HG03095 (cell line): Measurements from ENCODE around the gene CLSTN2.

Experiments
- ATAC-seq: cut with Tn5 transposase; IDR thresholded peaks from one replicate; pipeline ENCODE4 v1.9.1; 2021; ENCODE audit warnings: moderate library complexity; ENCODE audit not compliant: unreplicated experiment

CLSTN2 gene

DNA sequence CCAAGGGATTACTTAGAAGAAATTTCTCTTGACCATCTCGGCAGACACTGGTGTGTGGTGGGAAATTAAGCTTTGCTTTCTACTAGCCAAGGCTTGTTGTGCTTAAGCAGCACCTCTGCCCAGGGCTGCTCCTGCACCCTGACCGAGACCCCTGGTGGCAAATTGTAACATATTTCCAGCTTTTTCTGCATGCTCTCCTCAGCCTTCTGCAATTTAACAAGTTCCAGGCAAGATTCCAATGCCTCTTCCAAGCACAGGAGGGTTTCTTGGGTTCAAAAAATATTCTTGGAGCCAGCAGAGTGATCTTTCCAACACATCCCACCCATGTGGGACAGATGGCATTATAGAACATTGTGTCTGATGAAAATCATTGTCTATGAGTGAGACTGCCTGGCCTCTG lies 210.5 kb downstream of the CLSTN2 start:
- no peak for ATAC-seq

DNA sequence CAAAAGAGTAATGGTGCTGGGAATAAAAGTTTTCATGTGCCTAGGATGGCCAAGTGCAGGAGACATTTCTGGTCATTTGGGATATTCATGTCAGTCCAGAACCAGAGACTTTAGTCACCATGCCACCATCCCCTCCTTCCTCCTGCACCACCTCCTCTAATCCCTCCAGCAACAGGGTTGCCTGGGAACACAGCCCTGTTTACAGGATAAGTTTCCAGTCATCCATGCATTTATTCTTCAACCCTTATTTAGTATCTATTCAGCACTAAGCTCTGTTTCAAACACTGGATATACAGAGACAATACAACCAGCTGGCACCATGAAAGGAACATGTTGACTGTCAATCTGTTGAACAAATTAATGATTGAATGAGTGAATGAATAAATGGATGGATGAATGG lies 211.7 kb downstream of the CLSTN2 start:
- no peak for ATAC-seq

DNA sequence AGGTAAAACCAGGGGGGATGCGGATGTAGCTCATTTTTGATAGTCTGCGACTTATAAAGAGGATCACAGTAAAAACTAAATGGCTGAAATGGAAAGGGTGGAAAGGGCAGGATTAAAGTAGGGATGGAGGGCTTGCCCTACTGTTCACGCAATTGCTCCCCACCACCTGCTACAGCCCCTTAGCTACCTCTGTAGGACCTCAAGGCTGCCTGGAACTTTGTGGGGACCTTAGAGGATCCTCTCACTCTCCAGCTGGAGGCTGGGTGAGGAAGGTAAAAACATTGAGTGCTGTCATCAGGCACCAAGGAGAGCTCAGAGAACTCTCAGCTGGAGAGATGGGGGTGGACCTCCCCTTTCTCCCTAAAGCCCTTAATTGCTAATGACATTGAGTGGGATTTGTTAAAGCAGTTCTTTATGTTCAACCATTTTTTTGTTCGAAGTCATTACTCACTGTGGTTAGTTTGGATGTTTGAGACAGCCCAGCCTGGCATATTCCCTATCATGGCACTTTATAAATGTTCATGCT lies 213.0 kb downstream of the CLSTN2 start:
- ATAC-seq, result no peak

DNA sequence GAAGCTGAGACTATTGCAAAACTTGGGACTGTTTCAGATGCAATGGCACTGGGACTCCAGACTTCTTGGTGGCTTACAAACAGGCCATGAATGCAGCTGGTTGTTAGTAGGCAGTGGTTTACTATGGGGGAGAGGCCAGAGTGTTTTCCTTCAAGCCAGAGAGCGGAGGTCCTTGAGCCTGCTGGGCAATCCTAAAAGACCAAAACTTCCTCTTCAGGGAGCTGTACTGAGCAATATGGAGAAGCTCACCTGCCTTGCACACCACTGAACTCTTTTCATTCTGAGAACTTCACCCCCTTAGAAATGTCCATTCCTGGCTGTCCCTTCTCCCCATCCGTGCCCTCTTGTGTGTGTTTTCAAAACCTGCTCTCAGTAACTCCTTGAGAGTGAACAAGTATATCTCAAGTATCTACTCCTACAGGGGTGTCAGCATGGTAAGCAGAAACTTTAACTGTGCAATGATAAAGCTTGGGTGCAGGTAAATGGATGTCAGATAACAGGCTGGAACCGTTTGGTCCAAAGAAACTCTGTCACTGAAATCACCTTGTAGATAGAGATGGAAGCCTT lies 213.9 kb downstream of the CLSTN2 start:
- no peak for ATAC-seq

DNA sequence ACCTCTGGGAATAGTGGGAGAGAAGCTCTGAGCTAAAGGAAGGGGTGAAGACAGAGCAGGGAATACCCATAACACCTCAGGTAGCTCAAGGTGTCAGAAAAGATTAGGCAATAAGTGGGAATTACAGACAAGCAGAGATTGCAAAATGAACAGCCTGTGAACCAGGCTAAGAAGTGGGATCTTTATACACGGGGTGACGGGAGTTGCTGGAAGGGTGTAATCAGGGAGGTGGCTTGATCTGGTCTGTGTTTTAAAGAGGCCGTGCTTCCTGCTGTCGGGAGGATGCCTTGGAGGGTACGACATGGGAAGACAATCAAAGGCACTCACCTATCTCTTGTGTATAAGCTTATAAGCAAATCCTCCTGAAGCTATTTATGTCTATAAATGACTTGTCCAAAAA lies 216.3 kb downstream of the CLSTN2 start:
- ATAC-seq, result no peak

DNA sequence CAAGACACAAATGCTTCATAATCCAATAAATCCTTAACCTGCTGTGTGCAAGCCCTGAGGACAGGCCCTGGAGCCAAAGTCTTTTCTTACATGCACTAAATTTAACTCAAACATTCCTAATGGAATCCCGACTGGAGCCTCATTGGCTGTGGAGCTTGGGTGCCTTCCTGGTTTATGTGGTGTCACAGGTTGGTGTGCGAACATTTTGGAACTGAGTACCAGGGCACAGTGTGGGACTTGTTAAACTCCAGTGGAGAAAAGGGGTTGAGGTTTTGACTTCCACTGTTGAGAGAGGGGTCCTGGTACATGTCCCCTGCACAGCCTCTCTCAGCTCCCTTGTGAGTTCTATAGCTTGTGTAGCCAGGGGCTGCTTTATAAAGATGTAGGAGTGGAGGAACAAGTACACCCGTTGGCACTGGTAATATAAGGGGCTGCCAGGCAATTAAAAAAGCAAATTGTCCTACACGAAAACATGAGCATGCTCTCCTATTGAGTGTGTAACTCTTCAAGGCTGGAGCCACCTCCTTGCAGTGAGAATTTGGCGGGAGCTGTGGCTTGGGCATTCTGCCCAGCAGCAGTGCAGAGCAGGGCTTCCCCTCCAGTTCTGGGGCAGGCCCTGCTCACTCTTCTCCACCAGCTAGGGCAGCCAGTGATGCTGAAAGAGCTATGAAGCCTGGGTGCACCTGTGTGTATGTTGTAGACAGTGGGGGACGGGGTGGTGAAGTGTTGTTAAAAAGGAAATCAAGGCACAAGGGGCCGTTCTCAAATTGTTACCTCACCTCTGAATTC lies 218.1 kb downstream of the CLSTN2 start:
- ATAC-seq, result no peak

DNA sequence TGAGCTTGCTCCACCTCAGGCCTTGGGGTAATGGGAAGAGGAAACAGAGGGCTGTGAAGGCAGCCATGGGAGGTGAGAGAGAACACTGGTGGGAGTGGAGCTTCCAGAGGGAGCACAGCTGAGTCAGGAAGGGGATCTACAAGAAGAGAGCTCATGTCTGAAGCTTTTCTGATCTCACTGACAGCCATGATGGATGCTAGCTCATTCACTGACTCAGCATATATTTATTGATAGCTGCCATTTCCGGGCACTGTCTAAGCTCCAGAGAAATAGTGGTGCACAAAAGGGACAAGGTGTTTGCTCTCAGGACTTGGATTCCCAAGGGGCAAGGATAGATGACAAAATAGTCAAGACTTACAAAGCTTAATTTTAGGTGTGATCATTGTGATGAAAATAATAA lies 218.8 kb downstream of the CLSTN2 start:
- no peak for ATAC-seq

DNA sequence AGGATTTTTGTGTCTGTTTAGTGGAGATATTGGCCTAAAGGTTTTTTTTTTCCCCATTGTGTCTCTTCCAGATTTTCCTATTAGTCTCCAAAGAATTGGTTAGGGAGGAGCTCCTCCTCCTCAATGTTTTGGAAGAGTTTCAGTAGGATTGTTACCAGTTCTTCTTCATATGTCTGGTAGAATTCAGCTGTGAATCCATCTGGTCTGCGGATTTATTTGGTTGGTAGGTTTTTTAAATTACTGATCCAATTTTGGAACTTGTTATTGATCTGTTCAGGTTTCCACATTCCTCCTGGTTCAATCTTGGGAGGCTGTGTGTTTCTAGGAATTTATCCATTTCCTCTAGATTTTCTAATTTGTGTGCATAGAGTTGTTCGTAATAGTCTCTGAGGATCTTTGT lies 222.2 kb downstream of the CLSTN2 start:
- no peak for ATAC-seq

DNA sequence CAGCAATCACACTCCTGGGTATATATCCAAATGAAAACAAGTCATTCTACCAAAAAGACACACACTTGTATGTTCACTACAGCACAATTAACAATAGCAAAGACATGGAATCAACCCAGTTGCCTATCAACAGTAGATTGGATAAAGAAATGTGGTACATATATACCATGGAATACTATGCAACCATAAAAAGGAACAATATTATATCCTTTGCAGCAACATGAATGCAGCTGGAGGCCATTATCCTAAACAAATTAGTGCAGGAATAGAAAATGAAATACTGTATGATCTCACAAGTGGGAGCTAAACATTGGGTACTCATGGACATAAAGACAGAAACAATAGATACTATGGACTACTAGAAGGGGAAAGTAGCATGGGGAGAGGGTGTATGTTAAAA lies 224.7 kb downstream of the CLSTN2 start:
- ATAC-seq, result no peak

DNA sequence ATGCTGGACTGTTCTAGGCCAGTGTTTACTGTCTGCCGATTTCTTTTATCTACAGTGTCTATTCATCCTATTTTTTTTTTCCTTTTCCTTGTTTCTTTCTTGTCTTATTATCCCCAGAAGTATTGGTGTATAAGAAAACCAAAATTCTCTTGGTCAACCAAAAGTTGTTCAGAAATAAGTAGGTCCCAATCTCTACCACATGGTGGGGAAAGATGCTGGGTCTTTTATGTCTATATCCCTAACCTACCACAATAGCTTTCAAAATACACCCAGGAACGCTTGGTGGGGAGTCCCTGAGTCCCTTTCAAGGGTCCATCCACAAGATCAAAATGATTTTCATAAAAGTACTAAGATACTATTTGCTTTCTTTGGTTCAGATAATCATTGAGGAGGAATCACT lies 225.6 kb downstream of the CLSTN2 start:
- ATAC-seq, result no peak

DNA sequence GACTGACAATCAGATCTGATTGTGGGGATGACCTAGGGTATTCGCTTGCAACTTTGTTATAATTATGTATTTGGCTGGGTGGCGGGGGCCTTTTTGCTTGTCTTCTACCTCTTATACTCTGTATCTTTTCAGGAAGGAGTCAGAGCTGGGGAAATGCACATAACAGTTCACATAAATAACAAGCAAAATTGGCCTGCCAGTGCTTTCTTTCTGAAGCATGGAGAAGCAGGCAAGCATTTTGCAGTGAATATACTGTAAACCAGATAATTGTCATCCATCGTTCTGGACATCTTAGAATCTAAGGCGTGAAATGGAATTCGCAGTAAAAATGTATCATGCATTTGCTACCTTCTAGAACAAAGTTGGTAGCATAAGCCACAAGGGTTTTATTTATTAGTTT lies 227.6 kb downstream of the CLSTN2 start:
- ATAC-seq, result no peak

DNA sequence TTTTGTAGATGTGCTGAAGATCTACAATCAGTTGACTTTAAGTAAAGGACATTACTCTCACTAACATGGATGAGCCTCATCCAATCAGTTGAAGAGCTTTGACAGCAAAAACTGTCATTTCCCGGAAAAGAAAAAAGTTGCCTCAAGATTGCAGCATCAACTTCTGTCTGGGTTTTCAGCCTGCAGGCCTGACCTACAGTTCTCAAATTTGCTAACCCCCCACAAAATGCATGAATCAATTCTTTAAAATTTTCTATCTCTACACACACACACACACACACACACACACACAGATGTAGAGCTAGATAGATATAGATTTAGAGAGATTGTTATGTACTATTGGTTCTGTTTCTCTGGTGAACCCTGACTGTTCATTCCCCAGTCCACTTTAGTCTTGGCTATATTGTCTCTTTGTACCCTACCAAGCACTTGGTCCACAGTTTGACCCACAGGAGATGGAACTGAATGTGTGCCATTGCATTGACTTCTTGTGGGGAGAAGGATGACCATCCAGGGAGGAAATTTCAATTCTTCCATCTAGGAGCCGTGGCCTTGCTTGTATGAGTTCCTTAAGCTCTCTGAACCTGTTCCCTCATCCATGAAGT lies 228.3 kb downstream of the CLSTN2 start:
- no peak for ATAC-seq

DNA sequence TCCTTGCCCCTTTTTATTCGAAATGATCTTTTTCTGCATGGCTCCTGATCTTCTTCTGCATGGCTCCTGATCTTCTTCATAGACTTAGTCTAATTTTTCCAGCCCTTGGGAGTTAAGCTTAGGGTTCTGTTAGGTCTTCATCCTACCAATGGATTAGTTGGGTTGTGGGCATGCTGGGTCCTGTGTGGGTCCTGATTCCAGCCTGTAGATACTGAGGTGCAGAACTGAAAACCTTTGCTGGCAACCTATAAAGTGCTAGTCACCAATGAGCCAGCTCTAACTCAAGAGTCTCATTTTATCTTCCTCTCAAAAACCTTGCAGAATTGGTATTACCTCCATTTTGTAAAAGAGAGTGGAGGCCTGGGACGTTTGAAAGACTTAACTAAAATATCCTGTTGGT lies 229.2 kb downstream of the CLSTN2 start:
- ATAC-seq, result no peak

DNA sequence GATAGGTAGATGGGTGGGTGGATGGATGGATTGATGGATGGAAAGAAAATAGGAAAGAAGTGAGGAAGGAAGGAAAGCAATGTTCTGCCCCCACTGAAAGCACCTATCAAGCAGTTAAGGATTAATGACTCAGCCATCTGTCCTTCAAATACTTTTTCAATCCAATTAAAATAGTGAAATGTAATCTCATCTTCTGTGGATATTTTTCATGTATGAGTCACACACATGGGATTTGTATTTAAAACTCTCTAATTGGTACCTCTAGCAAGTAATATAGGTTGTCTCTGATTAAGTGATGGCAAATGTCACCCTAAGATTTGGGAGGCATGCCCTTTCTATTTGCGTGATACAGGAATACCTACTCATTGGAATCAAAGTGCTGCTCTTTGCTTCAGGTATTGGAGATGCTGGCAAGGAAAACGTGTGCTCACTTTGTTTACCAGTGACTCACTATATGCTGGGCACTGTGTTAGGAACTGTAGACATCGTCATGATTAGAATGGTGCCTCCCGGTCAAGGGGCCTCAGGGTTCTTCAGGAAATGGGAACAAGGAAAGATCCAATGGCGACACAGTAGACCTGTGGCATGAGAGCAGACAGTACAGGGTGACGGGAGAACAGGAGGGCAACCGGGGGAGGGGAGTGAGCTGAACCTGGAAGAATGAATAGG lies 230.1 kb downstream of the CLSTN2 start:
- no peak for ATAC-seq

DNA sequence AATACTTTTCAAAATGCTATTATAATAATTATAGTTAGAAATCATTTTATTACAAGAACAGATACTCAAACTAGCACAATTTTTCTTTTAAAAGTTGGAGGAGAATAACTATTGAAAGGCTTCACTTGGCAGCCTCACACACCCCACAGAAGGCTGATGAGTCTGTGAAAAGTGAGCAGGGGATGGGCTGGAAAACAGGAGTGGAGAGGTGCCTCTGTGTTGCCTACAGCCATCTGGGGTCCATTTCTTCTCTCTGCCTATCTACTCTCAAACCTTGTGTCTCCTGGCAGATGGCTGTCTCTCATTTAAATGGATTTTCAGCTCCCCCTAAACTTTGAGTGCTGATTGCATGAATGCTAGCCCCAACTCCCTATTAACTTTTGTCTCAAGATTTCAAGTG lies 230.8 kb downstream of the CLSTN2 start:
- no peak for ATAC-seq

DNA sequence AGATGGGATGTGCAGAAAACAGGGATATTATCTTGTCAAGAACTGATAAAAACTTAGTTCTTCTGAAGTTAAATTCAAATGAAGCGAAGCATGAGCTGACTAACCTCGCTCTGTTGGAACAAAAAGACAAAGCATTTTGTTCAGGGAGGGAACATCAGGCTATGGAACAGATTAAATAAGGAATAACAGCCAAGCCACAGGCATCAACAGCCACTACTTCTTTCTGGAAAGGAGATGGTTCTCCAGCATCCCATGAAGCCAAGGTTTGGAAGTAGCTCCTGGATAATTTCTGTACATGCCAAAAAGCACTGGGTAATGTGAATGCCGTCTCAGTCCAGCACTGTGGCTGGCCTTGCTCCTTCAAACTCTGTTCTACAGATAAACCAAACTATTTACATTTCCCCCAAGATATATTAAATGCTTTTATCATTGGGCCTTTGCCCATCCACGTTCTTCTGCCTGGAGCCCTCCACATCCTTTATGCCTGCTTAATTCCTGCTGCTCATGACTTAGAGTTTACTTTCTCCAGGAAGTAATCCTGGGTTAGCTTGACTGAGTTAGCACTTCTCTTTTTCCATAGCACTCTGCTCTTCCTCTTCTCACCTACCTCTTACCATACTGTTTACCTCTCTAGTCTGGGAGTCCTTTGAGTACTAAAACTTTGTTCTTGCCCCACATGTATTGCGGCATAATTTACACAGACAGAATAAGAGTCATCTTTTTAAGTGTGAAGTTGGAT lies 232.0 kb downstream of the CLSTN2 start:
- no peak for ATAC-seq

DNA sequence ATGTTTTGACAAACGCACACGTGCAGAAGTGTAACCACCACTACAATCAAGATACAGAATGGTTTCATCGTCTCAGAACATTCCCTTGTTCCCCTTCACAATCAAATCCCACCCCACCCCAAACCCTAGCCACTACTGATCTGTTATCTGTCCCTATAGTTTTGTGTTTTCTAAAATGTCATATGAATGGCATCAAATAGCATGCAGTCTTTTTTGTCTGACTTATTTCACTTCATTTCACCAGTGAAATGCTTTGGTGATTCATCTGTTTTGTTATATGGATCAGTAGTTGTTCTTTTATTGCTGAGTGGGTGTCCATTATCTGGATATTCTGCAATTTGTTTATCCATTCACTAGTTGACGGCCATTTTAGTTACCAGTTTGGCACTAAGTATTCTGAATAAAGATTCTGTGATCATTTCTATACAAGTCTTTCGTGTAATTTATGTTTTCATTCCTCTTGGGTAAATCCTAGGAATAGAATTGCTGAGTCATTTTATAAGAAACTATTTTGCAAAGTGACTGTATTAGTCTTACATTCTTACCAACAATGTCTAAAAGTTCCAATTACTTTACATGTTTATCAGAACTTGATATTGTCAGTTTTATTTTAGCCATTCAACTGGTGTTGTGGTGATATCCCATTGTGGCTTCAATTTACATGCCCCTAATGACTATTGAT lies 232.8 kb downstream of the CLSTN2 start:
- ATAC-seq, result no peak

DNA sequence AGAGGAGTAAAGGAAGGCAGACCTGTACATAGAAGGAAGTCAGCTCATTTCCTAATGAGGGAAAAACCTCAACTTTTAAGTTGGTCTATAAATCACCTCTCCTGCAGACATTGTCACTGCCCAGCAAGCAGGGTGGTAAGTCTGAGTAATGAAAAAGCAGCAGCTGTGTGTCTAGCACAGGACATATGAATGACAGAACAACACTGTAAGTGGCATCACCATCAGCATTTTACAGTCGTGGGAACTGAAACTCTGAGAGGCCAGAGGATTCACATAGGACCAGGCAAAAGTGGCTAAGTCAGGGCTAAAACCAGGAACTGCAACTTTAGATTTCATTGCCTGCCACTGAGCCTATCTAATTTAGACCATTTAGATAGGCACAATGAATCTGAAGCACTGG lies 235.6 kb downstream of the CLSTN2 start:
- peak; percentile 96 for ATAC-seq

DNA sequence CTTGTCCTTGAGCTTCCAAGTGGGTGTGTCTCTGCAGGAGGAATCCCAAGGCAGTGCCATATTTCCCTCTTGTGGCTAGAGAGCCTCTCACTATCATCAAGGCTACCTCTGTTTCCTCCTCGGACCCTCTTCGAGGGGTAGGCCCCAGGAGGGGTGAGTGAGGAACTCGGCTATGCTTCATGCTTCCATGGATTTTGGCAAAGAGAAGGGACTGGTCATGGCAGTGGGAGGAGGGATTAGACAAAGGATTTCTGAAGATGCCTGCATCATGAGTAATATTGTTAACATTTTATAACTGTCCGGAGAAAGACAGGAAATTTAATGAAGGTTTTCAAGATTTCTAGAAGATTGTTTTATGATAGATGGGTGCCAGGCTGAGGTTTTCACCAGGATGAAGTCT lies 241.5 kb downstream of the CLSTN2 start:
- no peak for ATAC-seq

DNA sequence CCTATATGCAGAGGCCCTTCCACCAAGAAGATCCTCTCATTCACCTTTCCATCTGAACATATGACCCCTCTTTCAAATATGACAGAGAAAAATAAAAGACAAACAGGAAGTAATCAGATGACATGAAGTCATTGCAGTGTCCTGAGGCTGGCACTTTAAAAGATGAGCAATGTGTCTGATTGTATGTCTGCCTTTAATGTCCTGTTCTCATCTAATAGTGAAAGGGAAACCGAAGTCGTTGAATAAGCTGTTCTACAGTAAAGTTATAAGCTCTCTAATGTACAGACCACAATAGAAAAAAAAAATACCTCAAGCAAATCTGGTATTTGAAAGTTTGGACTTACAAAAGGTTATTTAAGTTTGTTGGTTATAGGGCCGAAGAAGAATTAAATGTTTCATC lies 243.0 kb downstream of the CLSTN2 start:
- ATAC-seq, result no peak

DNA sequence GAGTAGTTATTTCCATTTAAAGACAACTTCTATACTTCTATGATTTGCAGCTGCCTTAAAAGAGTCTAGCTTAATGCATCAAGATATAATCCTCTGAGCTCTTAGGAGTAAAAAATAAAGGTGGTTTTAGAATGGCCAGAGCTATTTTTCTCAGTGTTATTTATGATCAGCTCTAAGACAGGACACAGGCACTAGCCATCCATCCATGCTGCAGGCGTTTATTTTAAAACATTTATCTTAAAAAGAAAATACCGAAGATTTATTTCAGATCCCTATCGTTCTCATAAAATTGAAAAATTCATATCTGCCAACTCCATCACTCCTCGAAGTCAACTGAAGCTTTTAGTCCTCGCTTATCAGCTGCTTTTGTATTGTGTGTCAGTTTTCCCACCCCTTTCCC lies 243.5 kb downstream of the CLSTN2 start:
- ATAC-seq, result no peak
